ENCODE results near the gene FKBP1B. TPM values are rescaled to one million over a fixed set of nuclear protein-coding genes. Genes with fewer than 3 reads are reported as not detected.

Gene FKBP1B

GRCh38 chr2:24111407-24111901 lies 61.9 kb downstream of the FKBP1B start:
- DNase-seq, result peak; percentile 13
- H3K18ac ChIP-seq (ENCODE audit: low read depth in 1 of 2, low read length in 2 of 2), result no peak overlapping the region
- H3K4me1 ChIP-seq (ENCODE audit: control insufficient read depth, insufficient read depth, low read depth, low read length), result peaks cover 3% of the 10 kb centered on the region
- no peak overlapping the region for H2BK5ac ChIP-seq (ENCODE audit: low read depth, low read length, poor library complexity, severe bottlenecking)
- no peak overlapping the region for H3K14ac ChIP-seq (ENCODE audit: low read length in 2 of 2)
- no peaks in the 10 kb centered on the region for H3K79me1 ChIP-seq (replicated peaks; ENCODE audit: low read length, poor library complexity, severe bottlenecking)
- no peak overlapping the region for H2AK5ac ChIP-seq (ENCODE audit: low read length, severe bottlenecking)
- no peak overlapping the region for H3K9ac ChIP-seq (ENCODE audit: low read length)
- no peak overlapping the region for H3K4me2 ChIP-seq (ENCODE audit: low read length, poor library complexity, severe bottlenecking)
- peak overlapping the region; percentile 32 for H3K27ac ChIP-seq (ENCODE audit: low read length, poor library complexity, severe bottlenecking)
- H3K27me3 ChIP-seq (ENCODE audit: control insufficient read depth in 1 of 2, insufficient read depth in 1 of 2, low read length in 2 of 2), result no peaks in the 10 kb centered on the region
- H3K9me3 ChIP-seq (ENCODE audit: control insufficient read depth, low read length), result peaks cover 18% of the 10 kb centered on the region
- no peak overlapping the region for H2BK15ac ChIP-seq (ENCODE audit: low read depth, poor library complexity, severe bottlenecking)
- H3K4ac ChIP-seq (ENCODE audit: low read depth in 1 of 2, low read length in 2 of 2), result no peak overlapping the region
- no peak overlapping the region for H3K23ac ChIP-seq (ENCODE audit: low read length in 2 of 2)
- no peak overlapping the region for H2AFZ ChIP-seq (ENCODE audit: low read depth, low read length)
- H3K36me3 ChIP-seq (ENCODE audit: control insufficient read depth in 1 of 2, insufficient read depth in 2 of 2, low read depth in 1 of 2, low read length in 2 of 2), result peaks cover 0 to 7% of the 10 kb centered on the region in 2 experiments
- no peak overlapping the region for H4K8ac ChIP-seq (ENCODE audit: low read length)
- no peak overlapping the region for H4K91ac ChIP-seq (ENCODE audit: low read length)
- no peak overlapping the region for H3K4me3 ChIP-seq (ENCODE audit: insufficient read depth in 1 of 2, low read depth in 1 of 2, low read length in 2 of 2)
- no peak overlapping the region for H2BK12ac ChIP-seq (ENCODE audit: low read length in 2 of 2)
- 46% methylated on average over 2 of the region's 2 CpGs for WGBS
- H2BK120ac ChIP-seq (ENCODE audit: low read depth, low read length), result no peak overlapping the region

Small RNA genes within 50 kb of the gene (small RNA-seq; reads per million reads assigned to genes)
- not detected for gene RNU6-370P (ENCODE audit: low read depth)
